ENCODE data around the gene COL28A1.

Gene COL28A1

GRCh38 chr7:7554021-7554432 lies 18.4 kb upstream of the COL28A1 start:
- H3F3A ChIP-seq (ENCODE audit: insufficient read depth, low read length), result no peaks in the 10 kb centered on the region
- H3K4me3 ChIP-seq (ENCODE audit: low read depth, low read length, poor library complexity, severe bottlenecking), result no peak overlapping the region
- no peak overlapping the region for H2AFZ ChIP-seq (ENCODE audit: low read length)
- H3K9me3 ChIP-seq (ENCODE audit: low read length), result no peaks in the 10 kb centered on the region
- H3K4me1 ChIP-seq (ENCODE audit: insufficient read depth, low read length, severe bottlenecking), result peaks cover 6% of the 10 kb centered on the region
- H3K36me3 ChIP-seq (ENCODE audit: insufficient read depth, low read length), result no peaks in the 10 kb centered on the region
- H3K9ac ChIP-seq (ENCODE audit: low read length), result no peak overlapping the region
- H3K27ac ChIP-seq (ENCODE audit: low read depth, low read length, poor library complexity, severe bottlenecking), result no peak overlapping the region
- no peaks in the 10 kb centered on the region for H3K27me3 ChIP-seq (ENCODE audit: insufficient read depth, low read length)
- H3K4me2 ChIP-seq (ENCODE audit: low read length), result no peak overlapping the region
- no peaks in the 10 kb centered on the region for H3K79me2 ChIP-seq (ENCODE audit: insufficient read depth, low read length)
- TF ChIP-seq CTCF (IDR thresholded peaks at IDR 0.05; ENCODE audit: low read length), result no peak
- no peaks in the 10 kb centered on the region for H3K9me2 ChIP-seq (ENCODE audit: low read depth, low read length)
- H4K20me1 ChIP-seq (ENCODE audit: insufficient read depth, low read length), result no peaks in the 10 kb centered on the region

GRCh38 chr7:7553386-7553785 lies 17.7 kb upstream of the COL28A1 start:
- no peak overlapping the region for H3K27ac ChIP-seq (ENCODE audit: low read depth, low read length, poor library complexity, severe bottlenecking)
- no peak for TF ChIP-seq EZH2 (IDR thresholded peaks at IDR 0.05; ENCODE audit: borderline replicate concordance, low read length)
- TF ChIP-seq CTCF (IDR thresholded peaks at IDR 0.05; ENCODE audit: low read length), result no peak
- no peak overlapping the region for H3K9ac ChIP-seq (ENCODE audit: low read length)
- H3K9me2 ChIP-seq (ENCODE audit: low read depth, low read length), result no peaks in the 10 kb centered on the region
- H4K20me1 ChIP-seq (ENCODE audit: insufficient read depth, low read length), result no peaks in the 10 kb centered on the region
- H3K79me2 ChIP-seq (ENCODE audit: insufficient read depth, low read length), result no peaks in the 10 kb centered on the region
- no peaks in the 10 kb centered on the region for H3F3A ChIP-seq (ENCODE audit: insufficient read depth, low read length)
- H3K4me2 ChIP-seq (ENCODE audit: low read length), result no peak overlapping the region
- peaks cover 6% of the 10 kb centered on the region for H3K4me1 ChIP-seq (ENCODE audit: insufficient read depth, low read length, severe bottlenecking)
- H3K4me3 ChIP-seq (ENCODE audit: low read depth, low read length, poor library complexity, severe bottlenecking), result no peak overlapping the region
- no peaks in the 10 kb centered on the region for H3K27me3 ChIP-seq (ENCODE audit: insufficient read depth, low read length)
- no peaks in the 10 kb centered on the region for H3K36me3 ChIP-seq (ENCODE audit: insufficient read depth, low read length)
- H2AFZ ChIP-seq (ENCODE audit: low read length), result no peak overlapping the region
- H3K9me3 ChIP-seq (ENCODE audit: low read length), result no peaks in the 10 kb centered on the region

GRCh38 chr7:7552199-7552598 lies 16.5 kb upstream of the COL28A1 start:
- Histone ChIP-seq H3F3A (ENCODE audit: insufficient read depth, low read length) (no peaks in the 10 kb centered on the region), H3K27me3 (ENCODE audit: insufficient read depth, low read length) (no peaks in the 10 kb centered on the region), H3K4me2 (ENCODE audit: low read length) (no peak overlapping the region), H3K27ac (ENCODE audit: low read depth, low read length, poor library complexity, severe bottlenecking) (no peak overlapping the region), H3K9me3 (ENCODE audit: low read length) (no peaks in the 10 kb centered on the region), H3K79me2 (ENCODE audit: insufficient read depth, low read length) (no peaks in the 10 kb centered on the region), H4K20me1 (ENCODE audit: insufficient read depth, low read length) (no peaks in the 10 kb centered on the region), H3K9ac (ENCODE audit: low read length) (no peak overlapping the region), H3K4me3 (ENCODE audit: low read depth, low read length, poor library complexity, severe bottlenecking) (no peak overlapping the region), H3K9me2 (ENCODE audit: low read depth, low read length) (no peaks in the 10 kb centered on the region), H2AFZ (ENCODE audit: low read length) (no peak overlapping the region), H3K4me1 (ENCODE audit: insufficient read depth, low read length, severe bottlenecking) (peaks cover 6% of the 10 kb centered on the region), H3K36me3 (ENCODE audit: insufficient read depth, low read length) (no peaks in the 10 kb centered on the region)
- no peak for TF ChIP-seq CTCF (IDR thresholded peaks at IDR 0.05; ENCODE audit: low read length)
- no peak for TF ChIP-seq EZH2 (IDR thresholded peaks at IDR 0.05; ENCODE audit: borderline replicate concordance, low read length)

All from OCI-LY1 (cell line).